ENCODE measurements around the gene PLXNA4. TPM values are rescaled to one million over a fixed set of nuclear protein-coding genes. Genes with fewer than 3 reads are reported as not detected.

PLXNA4 gene
- polyA plus RNA-seq, 3 donors, result 12.1 to 14.9 (median 14.6) TPM

DNA sequence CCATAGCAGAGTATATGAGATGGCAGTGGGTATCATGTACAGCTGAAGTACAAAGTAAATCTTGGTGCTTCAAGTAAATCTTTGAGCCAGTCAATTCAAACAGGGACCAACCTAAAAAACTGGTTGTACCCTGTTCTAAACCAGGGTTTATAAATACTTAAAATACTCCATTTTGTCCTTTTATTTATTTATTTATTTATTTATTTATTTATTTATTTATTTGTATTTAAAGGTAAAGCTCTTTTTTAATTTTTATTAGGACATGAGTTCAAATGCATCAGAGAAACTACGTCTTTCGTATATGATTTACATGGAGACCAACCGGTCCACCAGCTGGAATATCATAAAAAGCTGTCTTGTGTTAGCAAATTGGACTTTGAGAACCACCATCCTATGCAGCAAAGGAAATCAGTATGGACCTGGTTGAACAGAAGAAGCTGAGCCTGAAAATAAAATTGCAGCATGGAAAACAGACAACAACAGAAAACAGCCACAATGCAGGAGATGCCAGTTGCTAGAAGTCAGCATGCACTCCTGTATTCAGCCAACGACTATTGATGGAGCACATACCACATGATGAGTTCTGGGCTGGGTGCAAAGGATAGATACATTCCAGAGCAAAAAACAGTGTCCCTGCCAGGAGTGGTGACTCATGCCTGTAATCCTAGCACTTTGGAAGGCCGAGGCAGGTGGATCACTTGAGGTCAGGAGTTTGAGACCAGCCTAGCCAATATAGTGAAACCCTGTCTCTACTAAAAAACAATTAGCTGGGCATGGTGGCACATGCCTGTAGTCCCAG, 60.0 kb downstream of the PLXNA4 start:
- no peak for DNase-seq (ENCODE audit: extremely low read depth in 1 of 11, low read depth in 9 of 11, low spot score in 4 of 11)

DNA sequence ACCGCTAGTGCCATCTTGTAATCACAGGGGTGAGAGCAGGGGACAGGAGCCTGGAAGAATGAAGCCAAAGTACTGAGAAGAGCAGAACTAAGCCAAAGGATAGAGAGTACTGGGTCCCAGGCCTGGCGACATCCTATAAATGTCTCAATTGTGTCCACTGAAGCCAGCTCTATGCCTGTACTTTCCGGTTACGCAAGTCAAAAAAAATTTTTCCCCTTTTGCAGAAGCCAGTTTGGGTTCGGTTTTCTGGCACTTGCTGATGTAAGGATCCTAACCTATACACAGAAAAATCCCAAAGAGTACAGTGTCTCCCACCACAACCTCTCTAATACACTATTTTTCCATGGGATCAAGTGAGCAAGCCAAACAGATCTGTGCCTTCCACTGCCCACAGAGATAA, 61.1 kb downstream of the PLXNA4 start:
- DNase-seq (ENCODE audit: extremely low read depth in 1 of 11, low read depth in 9 of 11, low spot score in 4 of 11), result no peak

DNA sequence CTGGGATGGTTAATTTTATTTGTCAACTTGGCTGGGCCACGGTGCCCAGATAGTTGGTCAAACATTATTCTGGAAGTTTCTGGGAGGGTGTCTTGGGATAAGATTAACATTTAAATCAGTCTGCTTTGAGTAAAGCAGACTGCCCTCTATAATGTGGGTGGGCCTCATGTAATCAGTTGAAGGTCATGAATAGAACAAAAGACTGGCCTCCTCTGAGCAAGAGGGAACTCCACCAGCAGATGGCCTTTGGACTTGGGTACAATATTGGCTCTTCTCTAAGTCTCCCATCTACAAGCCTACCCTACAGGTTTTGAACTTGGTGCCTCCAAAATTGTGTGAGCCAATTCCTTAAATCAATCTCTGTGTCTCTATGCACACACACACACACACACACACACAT, 61.8 kb downstream of the PLXNA4 start:
- DNase-seq (ENCODE audit: extremely low read depth in 1 of 11, low read depth in 9 of 11, low spot score in 4 of 11), result no peak

DNA sequence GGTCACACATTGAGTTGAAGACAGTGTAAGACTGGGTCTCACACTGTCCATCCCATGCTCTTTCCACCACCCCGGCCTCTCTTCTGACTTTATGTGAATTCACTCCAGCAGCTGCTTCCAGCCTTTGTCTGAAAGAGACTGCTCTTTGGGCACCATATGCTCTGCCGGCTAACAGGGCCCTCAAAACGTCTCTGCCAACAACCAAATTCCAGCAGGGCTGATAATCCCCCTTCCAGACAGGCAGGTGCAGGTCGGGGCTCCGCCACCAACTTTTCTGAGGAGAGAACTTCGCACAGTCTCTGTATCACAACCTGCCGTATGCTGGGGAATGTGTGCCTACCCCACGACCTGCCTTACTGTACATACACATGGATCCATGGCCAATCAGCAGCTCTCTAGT, 64.3 kb downstream of the PLXNA4 start:
- DNase-seq (ENCODE audit: extremely low read depth in 1 of 11, low read depth in 9 of 11, low spot score in 4 of 11), result no peak

DNA sequence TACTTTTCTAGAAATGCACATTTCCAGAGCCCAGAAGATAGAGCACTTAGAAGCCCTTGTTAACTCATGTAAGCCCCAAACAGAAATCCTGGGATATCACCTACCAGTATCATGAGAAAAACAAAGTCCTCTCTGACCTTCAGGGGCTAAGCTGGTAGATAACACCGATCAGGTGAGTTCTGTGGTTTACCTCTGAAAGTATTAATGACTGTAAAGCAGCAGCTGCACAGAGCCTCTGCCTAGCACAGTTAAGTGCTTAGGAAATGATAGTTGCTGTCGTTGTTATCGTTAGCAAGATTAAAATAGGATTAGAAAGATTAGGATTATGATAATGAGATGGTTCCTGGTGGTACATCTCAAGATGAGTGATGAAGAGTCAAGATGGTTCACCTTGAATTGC, 64.9 kb downstream of the PLXNA4 start:
- no peak for DNase-seq (ENCODE audit: extremely low read depth in 1 of 11, low read depth in 9 of 11, low spot score in 4 of 11)

DNA sequence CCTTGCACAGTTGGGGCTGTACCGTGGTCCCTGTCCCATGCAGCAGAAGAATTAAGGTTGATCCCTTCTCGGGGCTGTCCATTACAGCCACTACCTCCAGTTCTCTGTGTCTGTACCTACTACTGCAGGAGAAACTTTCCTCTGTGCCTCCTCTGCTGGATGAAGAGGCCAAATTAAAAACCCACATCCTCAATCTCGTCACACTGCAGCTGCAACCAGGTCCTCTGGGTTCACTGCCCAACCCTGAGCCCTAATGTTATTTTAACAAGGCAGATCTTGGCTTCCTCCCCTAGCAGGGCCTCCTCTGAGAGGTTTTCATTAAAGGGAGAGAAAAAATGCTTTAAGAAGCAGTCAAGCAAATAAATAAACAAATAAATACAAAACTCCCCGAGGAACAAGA, 66.6 kb downstream of the PLXNA4 start:
- no peak for DNase-seq (ENCODE audit: extremely low read depth in 1 of 11, low read depth in 9 of 11, low spot score in 4 of 11)

DNA sequence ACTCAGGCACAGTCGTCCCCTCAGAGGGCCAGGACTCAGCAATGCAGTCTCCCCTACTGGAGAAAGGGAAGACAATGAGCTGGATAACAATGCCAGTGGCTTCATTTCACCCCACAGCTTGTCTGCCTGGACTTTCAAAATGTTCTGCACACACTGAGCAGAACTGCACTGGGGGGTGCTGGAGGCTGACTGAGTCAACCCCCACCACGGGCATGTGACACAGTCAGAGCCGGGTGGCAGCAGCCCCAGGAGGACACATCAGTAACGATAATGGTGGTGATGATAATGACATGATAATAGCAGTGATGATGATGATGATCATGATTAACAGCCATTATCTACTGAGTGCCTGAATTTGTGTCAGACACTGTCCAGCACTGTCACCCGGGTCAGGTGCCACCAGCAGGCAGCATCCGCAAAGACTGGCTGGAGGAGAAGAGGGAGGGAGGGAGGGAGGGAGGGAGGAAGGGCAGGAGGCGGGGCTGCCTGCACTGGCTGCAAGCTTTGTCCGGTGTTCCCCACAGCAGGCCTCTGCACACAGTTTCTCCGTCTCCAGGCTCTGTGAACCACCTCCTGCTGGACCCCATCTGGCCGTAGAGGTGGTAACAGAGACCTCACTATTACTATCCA, 67.4 kb downstream of the PLXNA4 start:
- DNase-seq (ENCODE audit: extremely low read depth in 1 of 11, low read depth in 9 of 11, low spot score in 4 of 11), result no peak

DNA sequence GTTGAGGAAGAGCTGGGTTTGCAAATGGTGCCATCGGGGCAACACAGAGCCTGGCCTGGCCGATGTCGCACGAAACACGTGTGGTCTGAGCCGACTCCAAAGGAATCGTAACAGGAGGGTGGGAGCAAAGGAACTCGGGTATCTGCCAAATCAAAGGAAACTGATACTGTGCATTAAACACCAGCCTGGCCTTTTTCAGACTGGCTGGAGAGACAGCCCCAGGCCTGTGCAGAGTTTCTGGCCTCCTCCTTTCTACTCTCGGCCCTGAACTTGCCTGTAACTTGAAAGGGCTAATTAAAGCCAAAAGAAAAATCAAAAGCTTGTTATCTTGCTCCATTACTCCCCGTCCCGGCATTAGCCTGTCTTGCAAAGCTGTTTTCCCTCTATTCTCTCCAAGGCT, 71.4 kb downstream of the PLXNA4 start:
- DNase-seq (ENCODE audit: extremely low read depth in 1 of 11, low read depth in 9 of 11, low spot score in 4 of 11), result no peak

DNA sequence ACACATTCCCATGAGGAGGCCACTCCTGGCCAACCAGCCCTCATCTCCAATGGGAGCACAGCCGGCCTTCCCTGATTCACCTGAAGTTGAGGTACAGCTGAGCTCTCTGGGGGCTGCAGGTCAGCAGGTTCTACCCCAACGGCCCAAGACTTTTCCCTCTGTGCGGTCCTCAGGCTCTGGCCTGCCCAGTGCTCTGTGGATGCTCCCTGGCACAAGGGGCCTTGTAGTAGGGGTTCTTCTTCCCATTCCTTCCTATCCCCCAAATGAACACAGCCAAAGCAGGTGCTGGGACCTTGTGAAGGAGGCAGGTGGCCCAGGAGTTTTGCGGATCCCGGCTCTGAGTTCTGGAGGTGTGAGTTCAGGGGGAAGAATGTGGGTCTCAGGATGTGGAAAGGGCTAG, 72.2 kb downstream of the PLXNA4 start:
- no peak for DNase-seq (ENCODE audit: extremely low read depth in 1 of 11, low read depth in 9 of 11, low spot score in 4 of 11)

DNA sequence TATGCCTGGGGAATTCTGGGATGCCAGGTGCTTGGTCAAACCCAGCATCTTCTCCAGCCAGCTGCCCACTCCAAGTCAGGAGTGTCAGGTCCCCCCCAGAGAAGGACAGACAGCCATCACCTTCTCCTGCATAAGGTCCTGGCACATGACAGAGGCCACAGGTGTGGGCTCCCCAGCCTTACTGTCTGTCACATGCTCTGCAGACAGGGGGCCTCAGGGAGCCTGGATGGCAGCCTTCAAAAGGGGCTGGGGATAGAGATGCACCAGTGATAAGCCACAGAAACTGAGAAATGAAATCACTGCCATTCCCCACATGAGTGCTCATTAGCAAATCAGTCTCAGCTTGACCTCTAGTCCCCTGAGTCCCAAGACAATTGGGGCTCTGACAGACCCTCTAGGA, 72.9 kb downstream of the PLXNA4 start:
- no peak for DNase-seq (ENCODE audit: extremely low read depth in 1 of 11, low read depth in 9 of 11, low spot score in 4 of 11)

DNA sequence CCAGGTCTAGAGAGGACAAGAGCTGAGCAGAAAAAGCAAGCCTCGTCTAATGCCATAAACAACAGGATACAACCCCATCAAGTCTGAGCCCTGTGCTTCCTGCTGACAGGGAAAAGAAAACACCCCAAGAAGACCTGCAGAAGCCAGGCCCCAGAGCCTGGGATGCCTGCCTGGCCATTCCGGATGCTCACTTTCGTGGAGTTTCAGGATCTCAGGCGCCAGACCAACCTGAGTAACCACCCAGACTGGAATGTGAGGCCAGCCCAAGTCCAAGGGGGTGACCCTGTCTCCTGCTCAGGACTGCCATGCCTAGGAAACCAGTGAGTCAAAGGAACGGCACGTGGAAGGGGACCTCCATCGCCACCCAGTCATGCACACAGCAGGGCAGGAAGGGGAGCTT, 74.3 kb downstream of the PLXNA4 start:
- DNase-seq (ENCODE audit: extremely low read depth in 1 of 11, low read depth in 9 of 11, low spot score in 4 of 11), result no peak

DNA sequence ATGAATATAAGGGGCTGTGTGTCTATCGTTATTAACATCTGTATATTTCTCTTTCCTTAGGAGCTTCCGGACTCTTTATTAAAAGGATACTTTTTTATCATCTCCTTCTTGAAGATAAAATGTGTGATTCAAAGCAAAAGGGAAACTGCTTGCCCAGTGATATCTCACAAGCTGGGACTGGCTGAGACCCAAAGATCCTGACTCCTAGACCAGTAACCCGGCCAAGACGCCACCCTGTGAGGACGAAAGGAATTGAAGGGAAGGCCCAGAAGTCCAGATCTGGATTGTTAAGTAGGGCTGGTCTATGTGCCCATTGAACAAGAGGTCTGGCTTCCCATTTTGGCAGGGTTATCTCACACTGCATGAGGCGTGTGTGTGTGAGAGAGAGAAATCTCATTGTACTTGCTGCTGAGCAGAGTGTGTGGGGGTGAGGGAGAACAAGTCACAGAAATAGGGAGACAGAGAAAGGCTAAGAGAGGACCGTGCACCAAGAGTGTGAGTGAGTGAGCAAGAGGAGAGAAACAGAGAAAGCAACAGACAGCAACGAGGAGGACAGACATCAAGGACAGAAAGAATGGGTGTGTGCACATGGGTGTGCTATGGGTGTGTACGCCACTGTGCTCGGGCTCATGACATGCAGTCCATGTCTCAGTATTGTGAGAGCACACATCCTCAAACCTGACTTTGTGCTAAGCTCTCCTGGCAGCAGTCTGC, 75.4 kb downstream of the PLXNA4 start:
- no peak for DNase-seq (ENCODE audit: extremely low read depth in 1 of 11, low read depth in 9 of 11, low spot score in 4 of 11)

DNA sequence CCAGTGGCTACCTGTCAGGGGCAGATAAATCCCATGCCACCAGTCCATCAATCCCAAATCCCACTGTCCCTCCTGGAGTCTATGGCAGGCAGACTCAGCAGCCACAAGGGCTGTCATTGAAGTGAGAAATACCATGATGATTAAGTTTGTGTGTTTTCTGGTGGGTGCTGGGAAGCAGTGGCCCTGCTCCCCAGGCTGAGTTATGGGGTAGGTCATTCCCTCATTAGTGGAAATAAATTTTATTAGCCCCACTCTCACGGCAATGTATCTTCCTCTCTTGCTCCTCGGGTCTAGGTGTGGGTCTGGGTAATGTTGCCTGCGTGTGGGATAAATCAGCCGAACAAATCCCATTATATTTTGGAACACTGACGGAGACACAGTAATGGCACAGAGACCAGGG, 76.8 kb downstream of the PLXNA4 start:
- DNase-seq (ENCODE audit: extremely low read depth in 1 of 11, low read depth in 9 of 11, low spot score in 4 of 11), result no peak

DNA sequence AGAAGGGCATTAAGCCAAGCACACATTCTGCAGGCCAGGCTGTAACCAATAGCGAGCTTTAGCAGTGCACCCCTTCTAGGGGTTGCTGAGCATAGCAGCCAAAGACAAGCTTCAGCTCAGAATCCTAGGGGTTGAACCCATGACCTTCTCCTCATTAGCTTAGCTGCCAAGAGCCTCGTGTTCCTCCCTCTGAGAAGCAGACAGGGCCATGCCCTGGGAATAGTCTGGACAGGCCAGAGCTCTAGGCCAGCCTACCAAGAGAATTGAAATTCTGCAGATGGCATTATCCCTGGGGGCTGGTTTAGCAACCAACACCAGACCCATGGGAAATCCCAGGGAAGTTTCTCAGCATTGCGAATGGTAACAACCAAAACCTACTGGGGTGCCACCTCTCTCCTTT, 77.2 kb downstream of the PLXNA4 start:
- no peak for DNase-seq (ENCODE audit: extremely low read depth in 1 of 11, low read depth in 9 of 11, low spot score in 4 of 11)

DNA sequence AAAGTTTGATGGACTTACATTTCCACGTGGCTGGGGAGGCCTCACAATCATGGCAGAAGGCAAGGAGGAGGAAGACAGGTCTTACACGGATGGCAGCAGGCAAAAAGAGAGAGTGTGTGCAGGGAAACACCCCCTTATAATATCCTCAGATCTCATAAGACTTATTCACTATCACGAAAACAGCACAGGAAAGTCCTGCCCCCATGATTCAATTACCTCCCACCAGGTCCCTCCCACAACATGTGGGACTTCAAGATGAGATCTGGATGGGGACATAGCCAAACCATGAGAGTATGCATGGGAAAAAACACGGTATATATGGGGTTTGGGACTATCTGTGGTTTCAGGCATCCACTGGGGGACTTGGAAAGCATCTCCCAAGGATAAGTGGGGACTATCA, 78.0 kb downstream of the PLXNA4 start:
- no peak for DNase-seq (ENCODE audit: extremely low read depth in 1 of 11, low read depth in 9 of 11, low spot score in 4 of 11)

DNA sequence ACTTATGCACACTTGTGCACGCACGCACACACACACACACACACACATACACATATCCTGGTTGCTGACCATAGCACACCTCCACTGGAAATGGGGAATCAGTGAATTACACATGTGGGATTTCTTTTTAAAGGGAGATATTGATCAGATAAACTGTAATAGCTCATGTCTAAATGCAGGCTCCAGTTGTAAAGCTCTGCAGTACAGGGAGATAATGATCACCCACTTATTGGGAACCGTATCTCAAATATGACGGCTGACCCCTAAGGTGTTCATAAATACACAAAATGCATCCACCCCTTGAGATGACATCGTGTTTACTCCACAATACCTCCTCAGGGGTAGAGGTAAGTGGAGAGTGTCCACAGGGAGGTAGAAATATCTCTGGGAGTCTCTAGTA, 79.2 kb downstream of the PLXNA4 start:
- DNase-seq (ENCODE audit: extremely low read depth in 1 of 11, low read depth in 9 of 11, low spot score in 4 of 11), result no peak

DNA sequence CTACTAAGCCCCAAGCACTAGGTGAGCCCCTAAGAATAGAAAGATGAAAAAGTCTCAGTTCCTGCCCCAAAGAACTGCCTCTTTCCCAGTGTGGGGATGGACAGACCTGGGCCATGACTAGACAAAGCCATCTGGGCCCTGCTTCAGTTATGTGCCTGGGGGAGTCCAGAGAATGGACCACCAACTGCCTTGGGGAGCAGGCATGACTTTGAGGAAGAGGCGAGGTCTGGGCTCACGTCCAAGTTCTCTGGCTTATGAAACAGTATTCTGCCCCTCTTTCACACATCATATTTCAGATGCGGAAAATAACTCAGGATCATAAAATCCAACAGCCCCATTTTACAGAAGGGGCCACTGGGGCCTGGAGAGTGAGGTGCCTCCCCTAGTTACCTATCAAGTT, 80.3 kb downstream of the PLXNA4 start:
- no peak for DNase-seq (ENCODE audit: extremely low read depth in 1 of 11, low read depth in 9 of 11, low spot score in 4 of 11)

DNA sequence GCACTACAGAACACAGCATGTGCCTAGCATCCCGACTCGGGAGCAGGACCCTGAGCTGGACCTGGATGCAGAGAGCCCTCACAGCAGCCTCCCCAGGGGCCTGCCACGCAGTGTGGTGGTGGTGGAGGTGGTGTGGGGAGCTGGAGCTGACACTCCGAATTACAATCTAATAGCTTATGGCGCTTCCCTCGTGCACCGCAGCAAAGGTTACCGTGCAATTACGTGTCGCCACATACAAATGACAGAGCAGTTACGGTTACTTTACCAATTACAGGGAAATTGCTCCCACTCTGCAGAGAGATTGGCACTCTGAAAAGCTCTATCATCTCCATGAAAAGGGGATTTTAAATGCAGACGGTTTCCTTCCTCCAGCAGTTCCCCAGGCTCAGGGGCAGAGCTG, 81.8 kb downstream of the PLXNA4 start:
- DNase-seq (ENCODE audit: extremely low read depth in 1 of 11, low read depth in 9 of 11, low spot score in 4 of 11), result no peak

DNA sequence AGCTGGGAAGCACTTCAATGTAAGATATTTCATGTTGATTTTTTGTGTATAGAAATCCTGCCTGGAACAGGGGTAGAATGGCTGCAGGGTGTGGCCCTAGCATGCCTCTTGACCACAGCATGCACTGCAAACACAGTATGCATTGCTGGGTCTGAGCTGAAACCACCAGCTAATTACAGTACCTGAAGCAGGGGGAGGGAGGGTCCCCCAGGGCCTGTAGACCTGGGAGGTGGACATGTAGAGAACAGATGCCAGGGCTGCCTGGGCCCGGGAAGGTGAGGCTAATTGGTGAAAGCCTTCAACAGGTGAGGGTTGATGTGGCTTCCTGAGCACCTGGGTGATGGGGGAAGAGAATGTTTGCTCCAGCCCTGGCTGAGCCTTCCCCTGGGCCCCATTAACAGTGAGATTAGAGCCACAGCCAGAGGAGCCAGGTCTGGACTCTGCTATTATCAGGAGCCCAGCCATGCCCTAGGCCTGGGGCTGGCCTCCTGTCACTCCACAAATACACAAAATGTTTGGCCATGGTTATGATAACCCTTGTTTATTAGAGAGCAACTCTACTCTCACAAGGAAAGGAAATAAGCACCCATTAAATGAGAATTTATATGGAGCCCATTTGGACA, 83.3 kb downstream of the PLXNA4 start:
- no peak for DNase-seq (ENCODE audit: extremely low read depth in 1 of 11, low read depth in 9 of 11, low spot score in 4 of 11)

DNA sequence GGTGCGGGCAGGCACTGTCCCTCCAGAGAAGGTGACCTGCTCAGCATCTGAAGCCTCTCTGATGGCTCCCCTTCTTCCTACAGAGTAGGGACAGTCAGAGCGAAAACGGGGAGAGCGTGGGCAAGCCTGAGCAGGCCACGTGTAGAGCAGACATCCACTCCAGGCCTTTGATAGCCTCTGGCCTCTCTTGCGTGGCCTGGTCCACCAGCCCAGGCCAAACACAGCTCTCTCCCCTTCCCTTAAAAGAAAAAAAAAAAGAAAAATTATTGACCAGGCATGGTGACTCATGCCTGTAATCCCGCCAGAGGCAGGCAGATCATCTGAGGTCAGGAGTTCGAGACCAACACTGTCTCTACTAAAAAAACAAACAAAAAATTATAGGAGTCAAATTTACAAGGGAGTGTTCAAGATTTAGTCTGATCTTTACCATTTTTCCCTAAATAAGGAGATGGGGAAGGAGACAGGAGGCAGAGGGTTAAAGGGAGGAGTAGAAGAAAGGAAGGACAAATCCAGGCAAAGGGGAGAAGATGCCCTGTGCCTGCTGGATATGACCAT, 84.8 kb downstream of the PLXNA4 start:
- no peak for DNase-seq (ENCODE audit: extremely low read depth in 1 of 11, low read depth in 9 of 11, low spot score in 4 of 11)

Measured in renal cortex interstitium (tissue), 11 donors.